Islet precursor cell (in vitro differentiated cells): ENCODE results near the gene ALDH5A1.

Experiments used
- DNase-seq: peaks from one replicate; pipeline ENCODE4 v3.0.0-alpha.2; 2018

ALDH5A1 gene

GRCh38 chr6:24494821-24495795, at the start of gene ALDH5A1:
Gene ALDH5A1, plus strand, starts transcription at chr6:24494969. Its CDS starts 28 bp downstream, at chr6:24494997.
- DNase-seq, result peak; percentile 83

- no peak for DNase-seq
Observed at GRCh38 chr6:24445704-24446103, 49.1 kb upstream of the ALDH5A1 start.

- DNase-seq, result no peak
Observed at GRCh38 chr6:24446670-24447069, 48.1 kb upstream of the ALDH5A1 start.

GRCh38 chr6:24448396-24448795, 46.4 kb upstream of the ALDH5A1 start:
- DNase-seq, result no peak

- no peak for DNase-seq
Observed at GRCh38 chr6:24448828-24449525, 45.8 kb upstream of the ALDH5A1 start.

- DNase-seq, result peak; percentile 61
Observed at GRCh38 chr6:24451581-24452388, 43.0 kb upstream of the ALDH5A1 start.

GRCh38 chr6:24453921-24454320, 40.8 kb upstream of the ALDH5A1 start:
- DNase-seq, result no peak

GRCh38 chr6:24454452-24454851, 40.3 kb upstream of the ALDH5A1 start:
- no peak for DNase-seq

- DNase-seq, result no peak
Observed at GRCh38 chr6:24455061-24455460, 39.7 kb upstream of the ALDH5A1 start.

GRCh38 chr6:24458134-24458533, 36.6 kb upstream of the ALDH5A1 start:
- no peak for DNase-seq

- DNase-seq, result no peak
Observed at GRCh38 chr6:24458941-24459340, 35.8 kb upstream of the ALDH5A1 start.

GRCh38 chr6:24460966-24461365, 33.8 kb upstream of the ALDH5A1 start:
- DNase-seq, result no peak

GRCh38 chr6:24464253-24465038, 30.3 kb upstream of the ALDH5A1 start:
- DNase-seq, result no peak

- DNase-seq, result no peak
Observed at GRCh38 chr6:24469811-24470210, 25.0 kb upstream of the ALDH5A1 start.

GRCh38 chr6:24472181-24472580, 22.6 kb upstream of the ALDH5A1 start:
- no peak for DNase-seq

- no peak for DNase-seq
Observed at GRCh38 chr6:24476631-24477030, 18.1 kb upstream of the ALDH5A1 start.

- DNase-seq, result no peak
Observed at GRCh38 chr6:24477070-24477469, 17.7 kb upstream of the ALDH5A1 start.

GRCh38 chr6:24478903-24479302, 15.9 kb upstream of the ALDH5A1 start:
- DNase-seq, result no peak

- no peak for DNase-seq
Observed at GRCh38 chr6:24480705-24481104, 14.1 kb upstream of the ALDH5A1 start.

- DNase-seq, result no peak
Observed at GRCh38 chr6:24481449-24481848, 13.3 kb upstream of the ALDH5A1 start.

GRCh38 chr6:24484657-24485323, 10.0 kb upstream of the ALDH5A1 start:
- DNase-seq, result no peak

GRCh38 chr6:24486065-24486464, 8.7 kb upstream of the ALDH5A1 start:
- no peak for DNase-seq
